PC-3 (cell line): ENCODE data around the gene TRPV2. TPM values are rescaled to one million over a fixed set of nuclear protein-coding genes. Genes with fewer than 3 reads are reported as not detected.

Source experiments
- ATAC-seq: fragments of 200-7000 bp; cut with Tn5 transposase; 2 replicates; pipeline ENCODE4 v1.9.1; 2020; ENCODE audit warnings: mild to moderate bottlenecking, moderate library complexity
- BruUV-seq: library from RNA; stranded (reverse); fragments of 400-500 nt; replicated peaks from 2 replicates; lab custom pipeline; 2021; lab: Mats Ljungman, UMichigan
- CTCF ChIA-PET: fragments of 300-600 bp; sonication (Branson Sonifier 250); formaldehyde crosslinking; loops from one replicate; lab custom pipeline; 2022; ENCODE audit warnings: antibody characterized with exemption; lab: Charles Lee
- POLR2A ChIA-PET: fragments of 300-600 bp; sonication (Branson Sonifier 250); formaldehyde crosslinking; loops from one replicate; lab custom pipeline; 2022; ENCODE audit warnings: antibody characterized with exemption; ENCODE audit not compliant: unreplicated experiment; lab: Charles Lee
- DNase-seq: peaks from one replicate; pipeline ENCODE4 v3.0.0-alpha.2; 2015
- H2AFZ ChIP-seq: fragments of 300-600 bp; sonication (generic); 2 replicates; pipeline ENCODE4 v1.6.0; 2016; ENCODE audit warnings: antibody characterized with exemption, low read length
- H3F3A ChIP-seq: fragments of 300-600 bp; sonication (generic); one replicate; pipeline ENCODE4 v1.6.0; 2017; ENCODE audit warnings: antibody characterized with exemption, low read length, control low read depth, mild to moderate bottlenecking; ENCODE audit not compliant: unreplicated experiment
- H3K27ac ChIP-seq: fragments of 300-600 bp; sonication (generic); 2 replicates; pipeline ENCODE4 v1.5.1; 2016; ENCODE audit warnings: mild to moderate bottlenecking, low read length
- H3K27me3 ChIP-seq: fragments of 300-600 bp; sonication (generic); 2 replicates; pipeline ENCODE4 v1.6.1; 2016; ENCODE audit warnings: low read length, mixed read lengths
- H3K36me3 ChIP-seq: fragments of 300-600 bp; sonication (generic); 2 replicates; pipeline ENCODE4 v1.6.1; 2016; ENCODE audit warnings: low read depth, mixed run types, low read length, mixed read lengths
- H3K4me1 ChIP-seq: fragments of 300-600 bp; sonication (generic); 2 replicates; pipeline ENCODE4 v1.5.1; 2016; ENCODE audit warnings: low read length; ENCODE audit not compliant: insufficient read depth
- H3K4me2 ChIP-seq: fragments of 300-600 bp; sonication (generic); 2 replicates; pipeline ENCODE4 v1.6.0; 2016; ENCODE audit warnings: low read length
- H3K4me3 ChIP-seq: fragments of 300-600 bp; sonication (generic); 2 replicates; pipeline ENCODE4 v1.5.1; 2016; ENCODE audit warnings: mild to moderate bottlenecking, low read length, mixed read lengths
- H3K79me2 ChIP-seq: fragments of 300-600 bp; sonication (generic); 2 replicates; pipeline ENCODE4 v1.6.1; 2017; ENCODE audit warnings: low read length, mixed read lengths
- H3K9ac ChIP-seq: fragments of 300-600 bp; sonication (generic); 2 replicates; pipeline ENCODE4 v1.6.0; 2016; ENCODE audit warnings: mild to moderate bottlenecking, low read length
- H3K9me2 ChIP-seq: fragments of 300-600 bp; sonication (generic); replicated peaks from 2 replicates; pipeline ENCODE4 v1.6.1; 2016; ENCODE audit warnings: mixed run types, low read length, mixed read lengths
- H3K9me3 ChIP-seq: fragments of 300-600 bp; sonication (generic); 2 replicates; pipeline ENCODE4 v1.6.1; 2016; ENCODE audit warnings: low read length, mixed read lengths
- H4K20me1 ChIP-seq: fragments of 300-600 bp; sonication (generic); 2 replicates; pipeline ENCODE4 v1.6.1; 2016; ENCODE audit warnings: low read length, mixed read lengths
- CTCF ChIP-seq: fragments of 300-600 bp; sonication (generic); conservative IDR thresholded peaks from 2 replicates; pipeline ENCODE4 v1.5.1; 2017; ENCODE audit warnings: antibody characterized with exemption, low read depth, mild to moderate bottlenecking, low read length
- EZH2 ChIP-seq: fragments of 300-600 bp; sonication (generic); IDR thresholded peaks from one replicate; pipeline ENCODE4 v1.6.1; 2017; ENCODE audit warnings: antibody characterized with exemption, mild to moderate bottlenecking, low read length; ENCODE audit not compliant: unreplicated experiment
- EZH2phosphoT487 ChIP-seq: fragments of 300-600 bp; sonication (generic); IDR thresholded peaks from 2 replicates; pipeline ENCODE4 v1.6.1; 2018; ENCODE audit warnings: mild to moderate bottlenecking, antibody characterized with exemption, low read length, borderline replicate concordance
- intact Hi-C: fragments of 100-400 bp; cut with micrococcal nuclease; formaldehyde crosslinking; loops from 2 replicates; pipeline ENCODE4 v1.9.0; 2023
- total RNA-seq: library from RNA; depleted of rRNA; stranded (reverse); fragments of >200 nt; gene quantifications from 2 replicates; pipeline ENCODE4 v1.2.3, GENCODE V29; 2014

The TRPV2 gene
- total RNA-seq, 1 experiment from 2014 or later = 1.9 TPM

DNA sequence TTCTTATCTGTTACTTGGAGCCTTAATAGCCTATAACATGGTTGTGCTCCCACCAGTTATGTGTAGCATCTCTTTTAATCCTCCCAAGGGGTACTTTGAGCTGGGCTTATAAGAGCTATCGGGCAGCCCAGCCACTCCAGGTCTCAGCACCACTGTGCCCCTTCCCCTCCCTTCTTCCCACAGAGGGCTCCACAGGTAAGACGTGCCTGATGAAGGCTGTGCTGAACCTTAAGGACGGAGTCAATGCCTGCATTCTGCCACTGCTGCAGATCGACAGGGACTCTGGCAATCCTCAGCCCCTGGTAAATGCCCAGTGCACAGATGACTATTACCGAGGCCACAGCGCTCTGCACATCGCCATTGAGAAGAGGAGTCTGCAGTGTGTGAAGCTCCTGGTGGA, 7.0 kb downstream of the TRPV2 start:
- peaks cover 31% of the 10 kb centered on the region for H3K4me1 ChIP-seq
- DNase-seq = no peak
- no peak overlapping the region for H3K27ac ChIP-seq
- H3K4me3 ChIP-seq = no peak overlapping the region
- H3K9ac ChIP-seq = no peak overlapping the region
- no peak for TF ChIP-seq EZH2phosphoT487
- TF ChIP-seq EZH2 = no peak
- no peak for TF ChIP-seq CTCF
- BruUV-seq = no TSS peak
- ChIA-PET CTCF (no interaction called here), POLR2A (no interaction called here)
- H3F3A ChIP-seq = peaks cover 7% of the 10 kb centered on the region
- no peaks in the 10 kb centered on the region for H3K27me3 ChIP-seq
- no peak overlapping the region for H2AFZ ChIP-seq
- no peaks in the 10 kb centered on the region for H3K36me3 ChIP-seq
- H3K9me3 ChIP-seq = no peaks in the 10 kb centered on the region
- no peaks in the 10 kb centered on the region for H3K79me2 ChIP-seq
- no peak overlapping the region for H3K4me2 ChIP-seq
- ATAC-seq = no peak
- H4K20me1 ChIP-seq = no peaks in the 10 kb centered on the region
- intact Hi-C loops = no loop called here
- no peaks in the 10 kb centered on the region for H3K9me2 ChIP-seq

DNA sequence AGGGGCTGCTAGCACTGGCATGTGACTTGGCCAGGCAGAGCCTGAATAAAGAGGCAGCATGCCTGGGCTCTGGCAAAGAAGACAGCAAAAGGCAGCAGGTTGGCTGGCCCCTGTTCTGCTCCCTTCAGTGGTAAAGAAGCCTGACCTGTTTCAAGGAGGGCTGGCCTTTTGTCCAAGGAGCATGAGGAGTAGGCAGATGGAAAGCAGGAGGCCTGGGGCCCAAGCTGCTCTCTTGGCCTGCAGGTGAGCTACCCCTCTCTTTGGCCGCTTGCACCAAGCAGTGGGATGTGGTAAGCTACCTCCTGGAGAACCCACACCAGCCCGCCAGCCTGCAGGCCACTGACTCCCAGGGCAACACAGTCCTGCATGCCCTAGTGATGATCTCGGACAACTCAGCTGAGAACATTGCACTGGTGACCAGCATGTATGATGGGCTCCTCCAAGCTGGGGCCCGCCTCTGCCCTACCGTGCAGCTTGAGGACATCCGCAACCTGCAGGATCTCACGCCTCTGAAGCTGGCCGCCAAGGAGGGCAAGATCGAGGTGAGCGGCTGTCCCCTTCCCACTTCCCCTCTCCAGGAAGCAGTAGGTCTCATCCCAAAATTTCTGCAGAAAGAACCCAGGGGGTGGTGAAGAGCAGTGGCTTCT, 8.0 kb downstream of the TRPV2 start:
- H3K4me2 ChIP-seq = no peak overlapping the region
- BruUV-seq = no TSS peak
- H4K20me1 ChIP-seq = no peaks in the 10 kb centered on the region
- no peaks in the 10 kb centered on the region for H3K79me2 ChIP-seq
- H2AFZ ChIP-seq = no peak overlapping the region
- intact Hi-C loops = no loop called here
- H3K27ac ChIP-seq = no peak overlapping the region
- H3K27me3 ChIP-seq = no peaks in the 10 kb centered on the region
- peaks cover 7% of the 10 kb centered on the region for H3F3A ChIP-seq
- no peak overlapping the region for H3K9ac ChIP-seq
- no peak for DNase-seq
- TF ChIP-seq CTCF (no peak), EZH2 (no peak), EZH2phosphoT487 (no peak)
- H3K9me3 ChIP-seq = no peaks in the 10 kb centered on the region
- ChIA-PET POLR2A (no interaction called here), CTCF (no interaction called here)
- H3K9me2 ChIP-seq = no peaks in the 10 kb centered on the region
- no peaks in the 10 kb centered on the region for H3K36me3 ChIP-seq
- peaks cover 26% of the 10 kb centered on the region for H3K4me1 ChIP-seq
- no peak for ATAC-seq
- H3K4me3 ChIP-seq = no peak overlapping the region

DNA sequence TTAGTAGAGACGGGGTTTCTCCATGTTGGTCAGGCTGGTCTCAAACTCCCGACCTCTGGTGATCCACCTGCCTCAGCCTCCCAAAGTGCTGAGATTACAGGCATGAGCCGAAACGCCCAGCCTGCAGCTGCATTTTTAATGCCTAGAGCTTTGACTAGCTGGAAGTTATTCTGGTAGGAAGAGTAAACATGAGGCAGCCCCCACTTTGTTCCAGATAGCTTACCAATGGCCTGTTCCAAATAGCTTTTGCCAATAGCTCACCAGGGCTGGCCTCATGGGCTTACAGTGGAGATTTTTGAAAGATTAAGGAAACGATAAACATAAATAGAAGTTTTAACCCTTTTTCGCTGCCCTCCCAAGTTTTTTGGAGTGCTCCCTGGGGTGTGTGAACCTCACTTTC, 9.8 kb downstream of the TRPV2 start:
- no peak overlapping the region for H2AFZ ChIP-seq
- no peaks in the 10 kb centered on the region for H4K20me1 ChIP-seq
- ATAC-seq (no peak), DNase-seq (no peak)
- H3K4me2 ChIP-seq = no peak overlapping the region
- no peaks in the 10 kb centered on the region for H3K79me2 ChIP-seq
- no TSS peak for BruUV-seq
- no peaks in the 10 kb centered on the region for H3K9me3 ChIP-seq
- H3K4me3 ChIP-seq = no peak overlapping the region
- H3K9ac ChIP-seq = no peak overlapping the region
- no peaks in the 10 kb centered on the region for H3K27me3 ChIP-seq
- H3K36me3 ChIP-seq = no peaks in the 10 kb centered on the region
- ChIA-PET POLR2A (interaction anchor here (0.5 kb wide), 1 partner anchor 44 kb away, joined by 3 read pairs; the partner anchor contains the start of gene UBB), CTCF (no interaction called here)
- H3K9me2 ChIP-seq = no peaks in the 10 kb centered on the region
- H3F3A ChIP-seq = no peaks in the 10 kb centered on the region
- intact Hi-C loops = no loop called here
- TF ChIP-seq CTCF (no peak), EZH2 (no peak), EZH2phosphoT487 (no peak)
- peaks cover 8% of the 10 kb centered on the region for H3K4me1 ChIP-seq
- H3K27ac ChIP-seq = no peak overlapping the region
